ENCODE measurements around the gene MCM10. TPM values are rescaled to one million over a fixed set of nuclear protein-coding genes. Genes with fewer than 3 reads are reported as not detected.

Gene MCM10
- total and polyA plus RNA-seq, 9 of the 15 experiments (the other 6 are each of a cell fraction or from before 2014, with no cell fraction given): 10.4 to 68.1 (median 48.0) TPM

DNA sequence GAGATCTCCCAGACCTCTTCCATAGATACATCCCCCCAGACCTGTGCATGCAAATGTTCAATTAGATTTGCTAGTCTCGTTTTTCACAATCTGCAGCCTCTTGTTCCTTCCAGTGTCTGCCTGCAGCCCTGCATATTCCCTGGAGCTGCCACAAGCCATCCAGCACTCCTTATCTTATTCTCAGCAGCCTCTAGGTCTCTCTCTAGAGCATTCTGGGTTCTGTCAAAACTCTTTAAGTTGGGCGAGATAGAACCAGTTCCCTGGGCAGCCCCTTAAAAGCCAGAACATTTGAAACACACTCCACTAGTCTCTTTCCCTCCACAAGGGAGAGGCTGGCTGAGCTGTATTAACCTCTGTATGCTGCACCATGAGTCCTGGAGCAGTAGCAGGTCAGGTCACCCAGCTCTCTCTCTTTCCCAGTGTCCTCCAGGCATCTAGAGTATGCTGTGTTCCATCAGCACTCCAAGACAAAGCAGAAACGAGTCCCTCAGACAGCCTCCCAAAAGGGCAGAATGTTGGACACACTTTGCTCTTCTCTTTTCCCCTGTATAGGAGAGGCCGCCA, 20.6 kb upstream of the MCM10 start (continued):
- no peak for TF ChIP-seq NBN (IDR thresholded peaks at IDR 0.05; ENCODE audit: low read depth)
- TF ChIP-seq RHOXF2B (CRISPR knock-in tag; conservative IDR thresholded peaks at IDR 0.05): no peak

DNA sequence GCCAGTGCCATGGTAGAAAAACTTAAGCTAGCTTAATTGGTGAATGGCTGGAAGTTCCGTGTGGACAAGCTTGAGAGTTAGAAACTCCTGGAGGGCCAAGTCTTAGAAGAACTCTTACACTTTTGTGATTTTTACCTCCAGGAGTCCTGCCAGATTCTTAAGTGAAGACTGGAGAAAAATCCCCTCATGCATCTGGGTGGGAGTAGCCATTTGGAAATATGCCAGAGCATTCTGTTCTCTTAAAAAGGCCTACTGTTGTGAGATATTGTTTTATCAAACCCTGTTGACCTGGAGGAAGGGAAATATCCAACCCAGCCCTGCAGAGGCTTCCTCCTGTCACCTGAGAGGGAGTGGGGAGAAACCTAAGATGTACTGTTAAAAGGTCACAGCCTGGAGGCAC, 17.6 kb upstream of the MCM10 start:
- H3K79me2 ChIP-seq (ENCODE audit: control insufficient read depth, insufficient read depth, low read length): no peaks in the 10 kb centered on the region
- WGBS (ENCODE audit: insufficient coverage, low coverage, missing lambda C conversion rate): 15% methylated on average over 1 of the region's 1 CpG
- ATAC-seq (no peak), FAIRE-seq (no peak), DNase-seq (ENCODE audit: extremely low read depth in 1 of 4, low spot score in 3 of 4) (no peak)
- no peaks in the 10 kb centered on the region for H3K9me3 ChIP-seq (replicated peaks; ENCODE audit: control insufficient read depth, insufficient read depth, low read depth, low read length)
- H2AFZ ChIP-seq (ENCODE audit: low read depth, low read length): no peak overlapping the region
- H3K4me1 ChIP-seq (replicated peaks in 1 of 2; ENCODE audit: control insufficient read depth in 2 of 2, insufficient read depth in 2 of 2, low read length in 2 of 2): peaks cover 0 to 2% of the 10 kb centered on the region in 2 experiments; a peak in 3 of 5 replicates
- H3K4me3 ChIP-seq: no peak overlapping the region
- POLR2A ChIA-PET: no interaction called here
- H3K9ac ChIP-seq (ENCODE audit: insufficient read depth in 1 of 2, low read depth in 2 of 2, low read length in 2 of 2): no peak overlapping the region
- in situ Hi-C loops (cut with MboI): no loop called here
- no peaks in the 10 kb centered on the region for H3K9me1 ChIP-seq (ENCODE audit: control insufficient read depth, insufficient read depth, low read length)
- BruUV-seq (replicated peaks): no TSS peak
- no peaks in the 10 kb centered on the region; a peak in 1 of 5 replicates for H3K27me3 ChIP-seq (ENCODE audit: control insufficient read depth in 2 of 2, insufficient read depth in 2 of 2, low read length in 2 of 2)
- no peaks in the 10 kb centered on the region for H3K36me3 ChIP-seq (ENCODE audit: control insufficient read depth, insufficient read depth, low read length)
- no peaks in the 10 kb centered on the region for H4K20me1 ChIP-seq (replicated peaks; ENCODE audit: control insufficient read depth, insufficient read depth, low read length)
- H3K27ac ChIP-seq (ENCODE audit: extremely low read depth, low read depth, low read length): no peak overlapping the region
- intact Hi-C loops (cut with micrococcal nuclease): no loop called here
- CTCF ChIA-PET (ENCODE audit: low intra/inter-chr PET ratio): no interaction called here
- no peak overlapping the region for H3K4me2 ChIP-seq (ENCODE audit: insufficient read depth, low read length)
- TF ChIP-seq TEAD2 (tag; IDR thresholded peaks at IDR 0.05) (no peak), ZNF696 (CRISPR knock-in tag; conservative IDR thresholded peaks at IDR 0.05) (no peak), ADNP (tag; IDR thresholded peaks at IDR 0.05) (no peak), ZC3H11A (IDR thresholded peaks at IDR 0.05; ENCODE audit: low read depth, low read length) (no peak), CREB1 (IDR thresholded peaks at IDR 0.05) (no peak), CREB1 (CRISPR knock-in tag; IDR thresholded peaks at IDR 0.05) (no peak), HNRNPK (IDR thresholded peaks at IDR 0.05; ENCODE audit: low read depth, low read length, poor library complexity, severe bottlenecking) (no peak), ZNF695 (CRISPR knock-in tag; IDR thresholded peaks at IDR 0.05) (no peak)
- TF ChIP-seq, protein P1, sequence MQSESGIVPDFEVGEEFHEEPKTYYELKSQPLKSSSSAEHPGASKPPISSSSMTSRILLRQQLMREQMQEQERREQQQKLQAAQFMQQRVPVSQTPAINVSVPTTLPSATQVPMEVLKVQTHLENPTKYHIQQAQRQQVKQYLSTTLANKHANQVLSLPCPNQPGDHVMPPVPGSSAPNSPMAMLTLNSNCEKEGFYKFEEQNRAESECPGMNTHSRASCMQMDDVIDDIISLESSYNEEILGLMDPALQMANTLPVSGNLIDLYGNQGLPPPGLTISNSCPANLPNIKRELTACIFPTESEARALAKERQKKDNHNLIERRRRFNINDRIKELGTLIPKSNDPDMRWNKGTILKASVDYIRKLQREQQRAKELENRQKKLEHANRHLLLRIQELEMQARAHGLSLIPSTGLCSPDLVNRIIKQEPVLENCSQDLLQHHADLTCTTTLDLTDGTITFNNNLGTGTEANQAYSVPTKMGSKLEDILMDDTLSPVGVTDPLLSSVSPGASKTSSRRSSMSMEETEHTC (IDR thresholded peaks at IDR 0.05): no peak
- TF ChIP-seq, protein P2, sequence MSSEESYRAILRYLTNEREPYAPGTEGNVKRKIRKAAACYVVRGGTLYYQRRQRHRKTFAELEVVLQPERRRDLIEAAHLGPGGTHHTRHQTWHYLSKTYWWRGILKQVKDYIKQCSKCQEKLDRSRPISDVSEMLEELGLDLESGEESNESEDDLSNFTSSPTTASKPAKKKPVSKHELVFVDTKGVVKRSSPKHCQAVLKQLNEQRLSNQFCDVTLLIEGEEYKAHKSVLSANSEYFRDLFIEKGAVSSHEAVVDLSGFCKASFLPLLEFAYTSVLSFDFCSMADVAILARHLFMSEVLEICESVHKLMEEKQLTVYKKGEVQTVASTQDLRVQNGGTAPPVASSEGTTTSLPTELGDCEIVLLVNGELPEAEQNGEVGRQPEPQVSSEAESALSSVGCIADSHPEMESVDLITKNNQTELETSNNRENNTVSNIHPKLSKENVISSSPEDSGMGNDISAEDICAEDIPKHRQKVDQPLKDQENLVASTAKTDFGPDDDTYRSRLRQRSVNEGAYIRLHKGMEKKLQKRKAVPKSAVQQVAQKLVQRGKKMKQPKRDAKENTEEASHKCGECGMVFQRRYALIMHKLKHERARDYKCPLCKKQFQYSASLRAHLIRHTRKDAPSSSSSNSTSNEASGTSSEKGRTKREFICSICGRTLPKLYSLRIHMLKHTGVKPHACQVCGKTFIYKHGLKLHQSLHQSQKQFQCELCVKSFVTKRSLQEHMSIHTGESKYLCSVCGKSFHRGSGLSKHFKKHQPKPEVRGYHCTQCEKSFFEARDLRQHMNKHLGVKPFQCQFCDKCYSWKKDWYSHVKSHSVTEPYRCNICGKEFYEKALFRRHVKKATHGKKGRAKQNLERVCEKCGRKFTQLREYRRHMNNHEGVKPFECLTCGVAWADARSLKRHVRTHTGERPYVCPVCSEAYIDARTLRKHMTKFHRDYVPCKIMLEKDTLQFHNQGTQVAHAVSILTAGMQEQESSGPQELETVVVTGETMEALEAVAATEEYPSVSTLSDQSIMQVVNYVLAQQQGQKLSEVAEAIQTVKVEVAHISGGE (CRISPR knock-in tag; IDR thresholded peaks at IDR 0.05): no peak
- TF ChIP-seq, protein P3, sequence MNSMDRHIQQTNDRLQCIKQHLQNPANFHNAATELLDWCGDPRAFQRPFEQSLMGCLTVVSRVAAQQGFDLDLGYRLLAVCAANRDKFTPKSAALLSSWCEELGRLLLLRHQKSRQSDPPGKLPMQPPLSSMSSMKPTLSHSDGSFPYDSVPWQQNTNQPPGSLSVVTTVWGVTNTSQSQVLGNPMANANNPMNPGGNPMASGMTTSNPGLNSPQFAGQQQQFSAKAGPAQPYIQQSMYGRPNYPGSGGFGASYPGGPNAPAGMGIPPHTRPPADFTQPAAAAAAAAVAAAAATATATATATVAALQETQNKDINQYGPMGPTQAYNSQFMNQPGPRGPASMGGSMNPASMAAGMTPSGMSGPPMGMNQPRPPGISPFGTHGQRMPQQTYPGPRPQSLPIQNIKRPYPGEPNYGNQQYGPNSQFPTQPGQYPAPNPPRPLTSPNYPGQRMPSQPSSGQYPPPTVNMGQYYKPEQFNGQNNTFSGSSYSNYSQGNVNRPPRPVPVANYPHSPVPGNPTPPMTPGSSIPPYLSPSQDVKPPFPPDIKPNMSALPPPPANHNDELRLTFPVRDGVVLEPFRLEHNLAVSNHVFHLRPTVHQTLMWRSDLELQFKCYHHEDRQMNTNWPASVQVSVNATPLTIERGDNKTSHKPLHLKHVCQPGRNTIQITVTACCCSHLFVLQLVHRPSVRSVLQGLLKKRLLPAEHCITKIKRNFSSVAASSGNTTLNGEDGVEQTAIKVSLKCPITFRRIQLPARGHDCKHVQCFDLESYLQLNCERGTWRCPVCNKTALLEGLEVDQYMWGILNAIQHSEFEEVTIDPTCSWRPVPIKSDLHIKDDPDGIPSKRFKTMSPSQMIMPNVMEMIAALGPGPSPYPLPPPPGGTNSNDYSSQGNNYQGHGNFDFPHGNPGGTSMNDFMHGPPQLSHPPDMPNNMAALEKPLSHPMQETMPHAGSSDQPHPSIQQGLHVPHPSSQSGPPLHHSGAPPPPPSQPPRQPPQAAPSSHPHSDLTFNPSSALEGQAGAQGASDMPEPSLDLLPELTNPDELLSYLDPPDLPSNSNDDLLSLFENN (IDR thresholded peaks at IDR 0.05; ENCODE audit: low read depth in 2 of 2, low read length in 2 of 2): no peak

Data from K562 (cell line).